Measurements from ENCODE around the gene AK4.

GRCh38 chr1:65119951-65120350, 28.1 kb upstream of the AK4 start:
- TF ChIP-seq CTCF (IDR thresholded peaks at IDR 0.05; ENCODE audit: control extremely low read depth in 1 of 3, insufficient read depth in 1 of 3, low read depth in 1 of 3, low read length in 3 of 3) (no peak), MAX (IDR thresholded peaks at IDR 0.05) (no peak)

Data from H1 (cell line).